Hepatocyte (in vitro differentiated cells): ENCODE data around the gene SORCS2. TPM values are rescaled to one million over a fixed set of nuclear protein-coding genes. Genes with fewer than 3 reads are reported as not detected.

Experiments
- DNase-seq: peaks from one replicate; pipeline ENCODE4 v3.0.0-alpha.2; 2016; ENCODE audit warnings: low spot score
- H2AFZ ChIP-seq: fragments of 200-600 bp; sonication (generic); 2 replicates; pipeline ENCODE4 v1.6.0; 2016; ENCODE audit warnings: antibody characterized with exemption, mild to moderate bottlenecking
- H3K27ac ChIP-seq: fragments of 200-600 bp; sonication (generic); 2 replicates; pipeline ENCODE4 v1.5.1; 2016; ENCODE audit warnings: mild to moderate bottlenecking
- H3K27me3 ChIP-seq: fragments of 200-600 bp; sonication (generic); 2 replicates; pipeline ENCODE4 v1.6.1; 2016
- H3K36me3 ChIP-seq: fragments of 200-600 bp; sonication (generic); replicated peaks from 2 replicates; pipeline ENCODE4 v1.5.1; 2016; ENCODE audit warnings: low read depth; ENCODE audit not compliant: insufficient read depth
- H3K4me1 ChIP-seq: fragments of 200-600 bp; sonication (generic); 2 replicates; pipeline ENCODE4 v1.5.1; 2016; ENCODE audit warnings: mild to moderate bottlenecking, moderate library complexity; ENCODE audit not compliant: insufficient read depth
- H3K4me2 ChIP-seq: fragments of 200-600 bp; sonication (generic); 2 replicates; pipeline ENCODE4 v1.6.0; 2016
- H3K4me3 ChIP-seq: fragments of 200-600 bp; sonication (generic); 2 replicates; pipeline ENCODE4 v1.5.1; 2016; ENCODE audit warnings: mild to moderate bottlenecking
- H3K79me2 ChIP-seq: fragments of 200-600 bp; sonication (generic); 2 replicates; pipeline ENCODE4 v1.6.0; 2017; ENCODE audit warnings: mild to moderate bottlenecking
- H3K9me2 ChIP-seq: fragments of 200-600 bp; sonication (generic); replicated peaks from 2 replicates; pipeline ENCODE4 v1.6.0; 2017; ENCODE audit warnings: mild to moderate bottlenecking; ENCODE audit not compliant: insufficient read depth
- H3K9me3 ChIP-seq: fragments of 200-600 bp; sonication (generic); 2 replicates; pipeline ENCODE4 v1.5.1; 2016; ENCODE audit warnings: low read depth, mild to moderate bottlenecking
- H4K20me1 ChIP-seq: fragments of 200-600 bp; sonication (generic); 2 replicates; pipeline ENCODE4 v1.6.0; 2016; ENCODE audit warnings: mild to moderate bottlenecking; ENCODE audit not compliant: insufficient read depth, poor library complexity, severe bottlenecking
- EZH2 ChIP-seq: fragments of 200-600 bp; sonication (generic); IDR thresholded peaks from 2 replicates; pipeline ENCODE4 v1.6.1; 2016; ENCODE audit warnings: antibody characterized with exemption, mild to moderate bottlenecking, borderline replicate concordance
- EZH2phosphoT487 ChIP-seq: fragments of 200-600 bp; sonication (generic); IDR thresholded peaks from one replicate; pipeline ENCODE4 v1.6.1; 2018; ENCODE audit warnings: antibody characterized with exemption, mild to moderate bottlenecking, low read depth, moderate library complexity; ENCODE audit not compliant: unreplicated experiment, severe bottlenecking
- WGBS: methylation state at CpG from one replicate; pipeline ENCODE4 v1.1.6; 2016; ENCODE audit warnings: low lambda C conversion rate; ENCODE audit errors: missing lambda C conversion rate; 5-methylcytosine and 5-hydroxymethylcytosine counted together
- polyA plus RNA-seq: library from polyadenylated mRNA; unstranded; fragments of >200 nt; fragmentation: Nextera tagmentation; extraction: Ambion mirVana; gene quantifications from 2 replicates; pipeline ENCODE4 v1.2.1, GENCODE V29; 2016
- total RNA-seq: library from RNA; depleted of rRNA; stranded (reverse); fragments of >200 nt; gene quantifications from 2 replicates; pipeline ENCODE4 v1.2.3, GENCODE V29; 2014
- TF ChIP-seq, protein P1 (sequence below): fragments of 200-600 bp; sonication (generic); IDR thresholded peaks from 2 replicates; pipeline ENCODE4 v1.5.1; 2016; ENCODE audit warnings: antibody characterized with exemption, mild to moderate bottlenecking; ENCODE audit not compliant: poor library complexity

Gene SORCS2
- total and polyA plus RNA-seq, 2 experiments from 2014 or later = 1.6 to 4.8 TPM

DNA sequence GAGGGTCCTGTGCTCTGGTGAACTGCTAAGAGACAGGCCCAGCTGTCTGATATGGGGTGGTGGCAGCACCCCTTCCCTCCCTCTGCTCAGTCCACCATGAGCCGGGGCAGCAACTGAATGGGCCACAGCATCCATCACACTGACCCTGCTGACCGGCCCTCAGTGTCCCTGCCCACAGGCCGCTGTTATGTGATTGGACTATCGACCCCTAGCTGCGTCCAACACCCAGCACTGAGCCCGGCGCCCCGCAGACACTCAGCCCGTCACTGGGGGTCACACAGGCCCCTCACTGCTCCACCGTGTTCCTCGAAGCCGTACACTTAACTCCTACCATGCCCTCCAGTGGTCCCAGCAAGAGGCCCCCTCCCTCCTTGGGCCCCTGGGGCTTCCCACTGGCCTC, 331.2 kb downstream of the SORCS2 start:
- Histone ChIP-seq H3K79me2 (no peaks in the 10 kb centered on the region), H3K4me1 (no peaks in the 10 kb centered on the region), H3K36me3 (no peaks in the 10 kb centered on the region), H4K20me1 (no peaks in the 10 kb centered on the region), H3K4me3 (no peak overlapping the region), H3K9me2 (no peaks in the 10 kb centered on the region), H3K27ac (no peak overlapping the region), H2AFZ (no peak overlapping the region), H3K4me2 (no peak overlapping the region), H3K9me3 (no peaks in the 10 kb centered on the region), H3K27me3 (peaks cover 10% of the 10 kb centered on the region)
- 89% methylated on average over 12 of the region's 12 CpGs for WGBS
- TF ChIP-seq EZH2phosphoT487 (no peak), EZH2 (no peak)
- TF ChIP-seq, protein P1, sequence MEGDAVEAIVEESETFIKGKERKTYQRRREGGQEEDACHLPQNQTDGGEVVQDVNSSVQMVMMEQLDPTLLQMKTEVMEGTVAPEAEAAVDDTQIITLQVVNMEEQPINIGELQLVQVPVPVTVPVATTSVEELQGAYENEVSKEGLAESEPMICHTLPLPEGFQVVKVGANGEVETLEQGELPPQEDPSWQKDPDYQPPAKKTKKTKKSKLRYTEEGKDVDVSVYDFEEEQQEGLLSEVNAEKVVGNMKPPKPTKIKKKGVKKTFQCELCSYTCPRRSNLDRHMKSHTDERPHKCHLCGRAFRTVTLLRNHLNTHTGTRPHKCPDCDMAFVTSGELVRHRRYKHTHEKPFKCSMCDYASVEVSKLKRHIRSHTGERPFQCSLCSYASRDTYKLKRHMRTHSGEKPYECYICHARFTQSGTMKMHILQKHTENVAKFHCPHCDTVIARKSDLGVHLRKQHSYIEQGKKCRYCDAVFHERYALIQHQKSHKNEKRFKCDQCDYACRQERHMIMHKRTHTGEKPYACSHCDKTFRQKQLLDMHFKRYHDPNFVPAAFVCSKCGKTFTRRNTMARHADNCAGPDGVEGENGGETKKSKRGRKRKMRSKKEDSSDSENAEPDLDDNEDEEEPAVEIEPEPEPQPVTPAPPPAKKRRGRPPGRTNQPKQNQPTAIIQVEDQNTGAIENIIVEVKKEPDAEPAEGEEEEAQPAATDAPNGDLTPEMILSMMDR = no peak
- no peak for DNase-seq

DNA sequence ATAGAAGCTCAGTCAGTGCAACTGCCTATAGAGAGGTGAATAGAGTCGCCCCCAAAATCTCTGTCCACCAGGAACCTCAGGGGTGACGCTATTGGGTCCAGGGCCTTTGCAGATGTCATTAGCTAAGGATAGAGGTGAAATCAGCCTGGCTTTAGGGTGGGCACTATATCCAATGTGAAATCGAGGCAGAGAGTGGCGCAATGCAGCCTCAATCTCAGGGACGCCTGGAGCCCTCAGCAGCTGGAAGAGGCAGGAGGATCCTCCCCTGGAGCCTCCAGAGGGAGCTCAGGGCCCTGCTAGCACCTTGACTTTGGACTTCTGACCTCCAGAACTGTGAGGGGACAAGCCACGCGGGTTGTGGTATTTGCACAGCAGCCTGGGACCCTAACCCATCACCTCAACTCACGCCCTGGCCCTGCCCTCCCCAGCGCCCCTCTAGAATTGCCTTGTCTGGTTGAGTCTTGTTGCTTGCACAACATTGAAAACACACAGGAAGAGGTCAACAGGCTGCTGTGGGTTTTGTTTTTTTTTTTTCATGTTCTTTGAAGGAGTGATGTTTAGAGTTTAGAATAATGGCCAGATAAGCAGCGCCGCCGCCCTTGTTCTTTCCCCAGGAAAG, 331.8 kb downstream of the SORCS2 start:
- Histone ChIP-seq H3K4me1 (no peaks in the 10 kb centered on the region), H3K9me2 (no peaks in the 10 kb centered on the region), H3K27me3 (peaks cover 10% of the 10 kb centered on the region), H3K36me3 (no peaks in the 10 kb centered on the region), H3K4me2 (no peak overlapping the region), H3K27ac (no peak overlapping the region), H3K9me3 (no peaks in the 10 kb centered on the region), H4K20me1 (no peaks in the 10 kb centered on the region), H2AFZ (no peak overlapping the region), H3K79me2 (no peaks in the 10 kb centered on the region), H3K4me3 (no peak overlapping the region)
- no peak for DNase-seq
- TF ChIP-seq EZH2phosphoT487 = no peak
- TF ChIP-seq, protein P1 = no peak
- TF ChIP-seq EZH2 = no peak
- WGBS = 73% methylated on average over 12 of the region's 12 CpGs

DNA sequence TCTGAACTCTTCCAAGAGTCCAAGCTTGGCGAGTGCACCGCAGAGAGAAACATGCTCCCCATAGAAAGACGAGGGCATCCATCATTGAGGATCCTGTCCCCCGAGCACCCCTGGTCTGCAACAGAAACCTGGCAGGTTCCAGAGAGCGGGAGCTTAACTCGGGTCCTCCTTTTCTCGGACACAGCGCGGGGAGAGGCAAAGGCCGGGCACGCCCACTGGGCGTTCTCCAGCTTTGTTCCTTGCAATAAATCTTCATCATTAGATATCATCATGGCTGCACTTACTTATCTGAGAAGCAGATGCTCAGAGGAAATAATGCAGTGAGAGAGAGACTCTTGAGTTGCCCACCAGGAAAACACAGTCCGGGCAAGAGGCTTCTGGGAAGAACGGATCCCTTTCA, 332.5 kb downstream of the SORCS2 start:
- Histone ChIP-seq H2AFZ (no peak overlapping the region), H3K4me2 (no peak overlapping the region), H4K20me1 (no peaks in the 10 kb centered on the region), H3K4me3 (no peak overlapping the region), H3K27me3 (peaks cover 10% of the 10 kb centered on the region), H3K4me1 (no peaks in the 10 kb centered on the region), H3K79me2 (no peaks in the 10 kb centered on the region), H3K9me3 (no peaks in the 10 kb centered on the region), H3K36me3 (no peaks in the 10 kb centered on the region), H3K27ac (no peak overlapping the region), H3K9me2 (no peaks in the 10 kb centered on the region)
- TF ChIP-seq, protein P1 = no peak
- TF ChIP-seq EZH2phosphoT487 = no peak
- no peak for TF ChIP-seq EZH2
- 85% methylated on average over 14 of the region's 14 CpGs for WGBS
- no peak for DNase-seq

DNA sequence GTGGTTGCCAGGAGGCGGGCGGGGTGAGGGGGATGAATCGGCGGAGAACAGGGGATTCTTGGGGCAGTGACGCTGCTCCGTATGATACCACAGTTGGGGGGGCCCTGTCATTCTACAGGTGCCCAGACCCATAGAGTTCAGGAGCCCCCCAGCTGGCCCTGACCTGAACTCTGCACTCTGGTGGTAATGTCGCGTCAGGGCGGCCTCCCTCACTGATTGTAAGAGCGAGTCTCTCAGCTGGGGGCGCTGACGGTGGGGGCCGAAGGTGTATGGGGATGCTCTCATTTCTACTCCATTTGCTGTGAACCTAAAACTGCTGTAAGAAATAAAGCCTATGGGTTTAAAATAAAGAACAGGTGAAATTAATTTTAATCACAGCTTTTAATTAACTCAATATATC, 334.2 kb downstream of the SORCS2 start:
- no peaks in the 10 kb centered on the region for H3K4me1 ChIP-seq
- TF ChIP-seq EZH2 (no peak), EZH2phosphoT487 (no peak)
- TF ChIP-seq, protein P1 = no peak
- peaks cover 9% of the 10 kb centered on the region for H3K27me3 ChIP-seq
- H3K9me3 ChIP-seq = no peaks in the 10 kb centered on the region
- H3K4me2 ChIP-seq = no peak overlapping the region
- H3K79me2 ChIP-seq = no peaks in the 10 kb centered on the region
- no peak overlapping the region for H2AFZ ChIP-seq
- 82% methylated on average over 13 of the region's 13 CpGs for WGBS
- no peak overlapping the region for H3K27ac ChIP-seq
- no peaks in the 10 kb centered on the region for H3K9me2 ChIP-seq
- DNase-seq = no peak
- no peak overlapping the region for H3K4me3 ChIP-seq
- no peaks in the 10 kb centered on the region for H4K20me1 ChIP-seq
- H3K36me3 ChIP-seq = no peaks in the 10 kb centered on the region
